ENCODE data around the gene HIVEP1.
A peak's percentile ranks its signal among the peaks of the same experiment; 100 is the strongest.

Gene HIVEP1

GRCh38 chr6:12134991-12135390, 122.9 kb downstream of the HIVEP1 start:
- ATAC-seq, result no peak
- TF ChIP-seq ZFP30 (CRISPR knock-in tag; IDR thresholded peaks at IDR 0.05), result no peak
- no peak for TF ChIP-seq ZNF565 (CRISPR knock-in tag; conservative IDR thresholded peaks at IDR 0.05; ENCODE audit: low read depth)
- TF ChIP-seq TCF4 (CRISPR knock-in tag; IDR thresholded peaks at IDR 0.05; ENCODE audit: borderline replicate concordance), result no peak
- TF ChIP-seq ZFP3 (CRISPR knock-in tag; IDR thresholded peaks at IDR 0.05), result no peak
- TF ChIP-seq GLIS3 (CRISPR knock-in tag; IDR thresholded peaks at IDR 0.05), result no peak
- TF ChIP-seq, protein P1, sequence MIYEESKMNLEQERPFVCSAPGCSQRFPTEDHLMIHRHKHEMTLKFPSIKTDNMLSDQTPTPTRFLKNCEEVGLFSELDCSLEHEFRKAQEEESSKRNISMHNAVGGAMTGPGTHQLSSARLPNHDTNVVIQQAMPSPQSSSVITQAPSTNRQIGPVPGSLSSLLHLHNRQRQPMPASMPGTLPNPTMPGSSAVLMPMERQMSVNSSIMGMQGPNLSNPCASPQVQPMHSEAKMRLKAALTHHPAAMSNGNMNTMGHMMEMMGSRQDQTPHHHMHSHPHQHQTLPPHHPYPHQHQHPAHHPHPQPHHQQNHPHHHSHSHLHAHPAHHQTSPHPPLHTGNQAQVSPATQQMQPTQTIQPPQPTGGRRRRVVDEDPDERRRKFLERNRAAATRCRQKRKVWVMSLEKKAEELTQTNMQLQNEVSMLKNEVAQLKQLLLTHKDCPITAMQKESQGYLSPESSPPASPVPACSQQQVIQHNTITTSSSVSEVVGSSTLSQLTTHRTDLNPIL (CRISPR knock-in tag; IDR thresholded peaks at IDR 0.05; ENCODE audit: low read depth), result no peak

DNA sequence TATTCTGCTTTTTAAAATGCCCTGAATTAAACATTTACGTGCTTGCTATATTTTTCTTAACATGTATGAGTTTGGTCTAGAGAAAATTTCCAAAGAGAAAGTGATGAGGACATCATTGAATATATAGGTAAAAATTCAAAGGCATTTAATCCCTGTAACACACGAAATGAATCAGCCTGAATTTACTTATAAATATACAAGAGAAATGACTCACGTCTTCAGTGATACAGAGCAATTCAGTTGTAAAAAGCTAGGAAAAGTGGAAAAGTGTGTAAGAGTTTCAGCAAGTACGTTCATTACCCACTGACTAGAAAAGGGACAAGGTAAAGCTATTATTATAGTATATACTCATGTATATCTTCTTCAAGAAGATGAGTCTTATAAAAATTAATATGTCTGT, 124.8 kb downstream of the HIVEP1 start:
- peak; percentile 41; the same call in 2 of the 3 replicates for ATAC-seq
- TF ChIP-seq, protein P2, sequence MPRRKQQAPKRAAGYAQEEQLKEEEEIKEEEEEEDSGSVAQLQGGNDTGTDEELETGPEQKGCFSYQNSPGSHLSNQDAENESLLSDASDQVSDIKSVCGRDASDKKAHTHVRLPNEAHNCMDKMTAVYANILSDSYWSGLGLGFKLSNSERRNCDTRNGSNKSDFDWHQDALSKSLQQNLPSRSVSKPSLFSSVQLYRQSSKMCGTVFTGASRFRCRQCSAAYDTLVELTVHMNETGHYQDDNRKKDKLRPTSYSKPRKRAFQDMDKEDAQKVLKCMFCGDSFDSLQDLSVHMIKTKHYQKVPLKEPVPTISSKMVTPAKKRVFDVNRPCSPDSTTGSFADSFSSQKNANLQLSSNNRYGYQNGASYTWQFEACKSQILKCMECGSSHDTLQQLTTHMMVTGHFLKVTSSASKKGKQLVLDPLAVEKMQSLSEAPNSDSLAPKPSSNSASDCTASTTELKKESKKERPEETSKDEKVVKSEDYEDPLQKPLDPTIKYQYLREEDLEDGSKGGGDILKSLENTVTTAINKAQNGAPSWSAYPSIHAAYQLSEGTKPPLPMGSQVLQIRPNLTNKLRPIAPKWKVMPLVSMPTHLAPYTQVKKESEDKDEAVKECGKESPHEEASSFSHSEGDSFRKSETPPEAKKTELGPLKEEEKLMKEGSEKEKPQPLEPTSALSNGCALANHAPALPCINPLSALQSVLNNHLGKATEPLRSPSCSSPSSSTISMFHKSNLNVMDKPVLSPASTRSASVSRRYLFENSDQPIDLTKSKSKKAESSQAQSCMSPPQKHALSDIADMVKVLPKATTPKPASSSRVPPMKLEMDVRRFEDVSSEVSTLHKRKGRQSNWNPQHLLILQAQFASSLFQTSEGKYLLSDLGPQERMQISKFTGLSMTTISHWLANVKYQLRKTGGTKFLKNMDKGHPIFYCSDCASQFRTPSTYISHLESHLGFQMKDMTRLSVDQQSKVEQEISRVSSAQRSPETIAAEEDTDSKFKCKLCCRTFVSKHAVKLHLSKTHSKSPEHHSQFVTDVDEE (CRISPR knock-in tag; IDR thresholded peaks at IDR 0.05), result no peak
- TF ChIP-seq ZNF8 (CRISPR knock-in tag; IDR thresholded peaks at IDR 0.05), result no peak
- TF ChIP-seq BACH2 (CRISPR knock-in tag; IDR thresholded peaks at IDR 0.05; ENCODE audit: borderline replicate concordance), result no peak
- no peak for TF ChIP-seq RARB (CRISPR knock-in tag; IDR thresholded peaks at IDR 0.05)
- no peak for TF ChIP-seq GLIS3 (CRISPR knock-in tag; IDR thresholded peaks at IDR 0.05)
- TF ChIP-seq, protein P1 (CRISPR knock-in tag; IDR thresholded peaks at IDR 0.05; ENCODE audit: low read depth), result no peak
- no peak for TF ChIP-seq TCF4 (CRISPR knock-in tag; IDR thresholded peaks at IDR 0.05; ENCODE audit: borderline replicate concordance)
- TF ChIP-seq ARNTL (CRISPR knock-in tag; IDR thresholded peaks at IDR 0.05; ENCODE audit: borderline replicate concordance, low read depth), result no peak
- no peak for TF ChIP-seq TOX (CRISPR knock-in tag; IDR thresholded peaks at IDR 0.05; ENCODE audit: borderline replicate concordance)
- no peak for TF ChIP-seq SNAI2 (CRISPR knock-in tag; IDR thresholded peaks at IDR 0.05)
- no peak for TF ChIP-seq ZC3H10 (CRISPR knock-in tag; IDR thresholded peaks at IDR 0.05)
- no peak for TF ChIP-seq PATZ1 (CRISPR knock-in tag; IDR thresholded peaks at IDR 0.05; ENCODE audit: borderline replicate concordance)
- no peak for TF ChIP-seq ZFP30 (CRISPR knock-in tag; IDR thresholded peaks at IDR 0.05)
- TF ChIP-seq OSR1 (CRISPR knock-in tag; IDR thresholded peaks at IDR 0.05), result no peak

DNA sequence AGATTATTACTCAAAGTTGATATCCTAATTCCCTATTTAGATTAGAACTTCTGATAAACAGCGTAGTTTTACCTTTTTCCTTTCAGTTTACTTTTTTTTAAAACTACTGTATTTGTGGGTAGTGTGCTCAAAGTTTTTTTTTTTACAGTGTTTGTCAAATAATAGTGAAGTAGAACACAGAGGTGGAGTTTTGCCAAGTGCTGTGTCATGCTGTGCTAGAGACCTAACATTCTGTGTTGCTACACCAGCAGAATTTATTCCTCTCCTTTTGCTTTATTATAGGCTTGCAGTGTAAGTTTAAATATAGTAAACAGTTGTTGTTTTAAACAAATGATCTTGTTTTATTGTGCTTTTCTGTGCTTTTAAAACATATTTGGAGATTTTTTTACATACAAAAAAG, 125.4 kb downstream of the HIVEP1 start:
- ATAC-seq, result peak; percentile 83
- no peak for TF ChIP-seq PATZ1 (CRISPR knock-in tag; IDR thresholded peaks at IDR 0.05; ENCODE audit: borderline replicate concordance)
- no peak for TF ChIP-seq SNAI2 (CRISPR knock-in tag; IDR thresholded peaks at IDR 0.05)
- TF ChIP-seq GLIS3 (CRISPR knock-in tag; IDR thresholded peaks at IDR 0.05), result no peak
- TF ChIP-seq BACH2 (CRISPR knock-in tag; IDR thresholded peaks at IDR 0.05; ENCODE audit: borderline replicate concordance), result no peak
- no peak for TF ChIP-seq ARNTL (CRISPR knock-in tag; IDR thresholded peaks at IDR 0.05; ENCODE audit: borderline replicate concordance, low read depth)

DNA sequence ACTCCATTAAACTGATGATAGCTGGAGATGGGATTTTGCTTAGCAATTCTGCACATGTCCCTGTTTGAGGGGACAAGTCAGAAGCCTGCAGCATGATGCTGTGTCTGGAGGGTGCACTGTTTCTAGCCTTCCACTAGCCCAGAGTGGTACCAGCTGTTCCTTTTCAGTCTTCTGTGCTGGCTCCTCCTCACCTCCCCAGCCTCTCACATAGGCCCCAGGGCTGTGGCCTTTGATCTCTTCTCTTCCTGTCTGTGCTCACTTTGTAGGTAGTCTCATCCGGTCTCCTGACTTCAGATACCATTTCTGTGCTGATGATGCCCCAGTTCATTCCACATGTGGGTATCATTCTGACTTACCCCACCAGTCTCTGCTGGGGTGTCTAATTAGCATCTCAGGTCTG, 126.3 kb downstream of the HIVEP1 start:
- no peak for ATAC-seq
- TF ChIP-seq TOX (CRISPR knock-in tag; IDR thresholded peaks at IDR 0.05; ENCODE audit: borderline replicate concordance) (no peak), CSRNP3 (CRISPR knock-in tag; IDR thresholded peaks at IDR 0.05) (no peak), TCF4 (CRISPR knock-in tag; IDR thresholded peaks at IDR 0.05; ENCODE audit: borderline replicate concordance) (no peak), PPARA (CRISPR knock-in tag; IDR thresholded peaks at IDR 0.05; ENCODE audit: borderline replicate concordance) (no peak), BACH2 (CRISPR knock-in tag; IDR thresholded peaks at IDR 0.05; ENCODE audit: borderline replicate concordance) (no peak), ZC3H10 (CRISPR knock-in tag; IDR thresholded peaks at IDR 0.05) (no peak), CSDC2 (CRISPR knock-in tag; IDR thresholded peaks at IDR 0.05) (no peak), GLIS3 (CRISPR knock-in tag; IDR thresholded peaks at IDR 0.05) (no peak)
- TF ChIP-seq, protein P1 (CRISPR knock-in tag; IDR thresholded peaks at IDR 0.05; ENCODE audit: low read depth), result no peak
